ENCODE results near the gene HDAC5.
"Not testable (repeated sequence)": the region's sequence is repeated elsewhere in the genome, so short reads cannot be mapped to it uniquely, and the experiment has no call there.

- not testable (repeated sequence) for TF ChIP-seq POLR2AphosphoS5 (IDR thresholded peaks at IDR 0.05; ENCODE audit: borderline replicate concordance, low read depth, low read length); EZH2 (IDR thresholded peaks at IDR 0.05); FOXP2 (optimal IDR thresholded peaks at IDR 0.05; ENCODE audit: control extremely low read depth, extremely low read length, insufficient read depth)
These were observed 20.5 kb upstream of the HDAC5 start for GRCh38 chr17:44143921-44144320.
